Activated CD8-positive, alpha-beta memory T cell treated with anti-CD3 and anti-CD28 coated beads, Interleukin-2, amount 50 U/mL, for 1 hour (primary cell): ENCODE data around the gene SCAF4.
"Not testable (repeated sequence)": the region's sequence is repeated elsewhere in the genome, so short reads cannot be mapped to it uniquely, and the experiment has no call there.

Experiments
- DNase-seq: peaks from one replicate; pipeline ENCODE4 v3.0.0-alpha.2; 2020; ENCODE audit errors: extremely low read depth

The SCAF4 gene, protein sequence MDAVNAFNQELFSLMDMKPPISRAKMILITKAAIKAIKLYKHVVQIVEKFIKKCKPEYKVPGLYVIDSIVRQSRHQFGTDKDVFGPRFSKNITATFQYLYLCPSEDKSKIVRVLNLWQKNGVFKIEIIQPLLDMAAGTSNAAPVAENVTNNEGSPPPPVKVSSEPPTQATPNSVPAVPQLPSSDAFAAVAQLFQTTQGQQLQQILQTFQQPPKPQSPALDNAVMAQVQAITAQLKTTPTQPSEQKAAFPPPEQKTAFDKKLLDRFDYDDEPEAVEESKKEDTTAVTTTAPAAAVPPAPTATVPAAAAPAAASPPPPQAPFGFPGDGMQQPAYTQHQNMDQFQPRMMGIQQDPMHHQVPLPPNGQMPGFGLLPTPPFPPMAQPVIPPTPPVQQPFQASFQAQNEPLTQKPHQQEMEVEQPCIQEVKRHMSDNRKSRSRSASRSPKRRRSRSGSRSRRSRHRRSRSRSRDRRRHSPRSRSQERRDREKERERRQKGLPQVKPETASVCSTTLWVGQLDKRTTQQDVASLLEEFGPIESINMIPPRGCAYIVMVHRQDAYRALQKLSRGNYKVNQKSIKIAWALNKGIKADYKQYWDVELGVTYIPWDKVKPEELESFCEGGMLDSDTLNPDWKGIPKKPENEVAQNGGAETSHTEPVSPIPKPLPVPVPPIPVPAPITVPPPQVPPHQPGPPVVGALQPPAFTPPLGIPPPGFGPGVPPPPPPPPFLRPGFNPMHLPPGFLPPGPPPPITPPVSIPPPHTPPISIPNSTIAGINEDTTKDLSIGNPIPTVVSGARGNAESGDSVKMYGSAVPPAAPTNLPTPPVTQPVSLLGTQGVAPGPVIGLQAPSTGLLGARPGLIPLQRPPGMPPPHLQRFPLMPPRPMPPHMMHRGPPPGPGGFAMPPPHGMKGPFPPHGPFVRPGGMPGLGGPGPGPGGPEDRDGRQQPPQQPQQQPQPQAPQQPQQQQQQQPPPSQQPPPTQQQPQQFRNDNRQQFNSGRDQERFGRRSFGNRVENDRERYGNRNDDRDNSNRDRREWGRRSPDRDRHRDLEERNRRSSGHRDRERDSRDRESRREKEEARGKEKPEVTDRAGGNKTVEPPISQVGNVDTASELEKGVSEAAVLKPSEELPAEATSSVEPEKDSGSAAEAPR

DNA sequence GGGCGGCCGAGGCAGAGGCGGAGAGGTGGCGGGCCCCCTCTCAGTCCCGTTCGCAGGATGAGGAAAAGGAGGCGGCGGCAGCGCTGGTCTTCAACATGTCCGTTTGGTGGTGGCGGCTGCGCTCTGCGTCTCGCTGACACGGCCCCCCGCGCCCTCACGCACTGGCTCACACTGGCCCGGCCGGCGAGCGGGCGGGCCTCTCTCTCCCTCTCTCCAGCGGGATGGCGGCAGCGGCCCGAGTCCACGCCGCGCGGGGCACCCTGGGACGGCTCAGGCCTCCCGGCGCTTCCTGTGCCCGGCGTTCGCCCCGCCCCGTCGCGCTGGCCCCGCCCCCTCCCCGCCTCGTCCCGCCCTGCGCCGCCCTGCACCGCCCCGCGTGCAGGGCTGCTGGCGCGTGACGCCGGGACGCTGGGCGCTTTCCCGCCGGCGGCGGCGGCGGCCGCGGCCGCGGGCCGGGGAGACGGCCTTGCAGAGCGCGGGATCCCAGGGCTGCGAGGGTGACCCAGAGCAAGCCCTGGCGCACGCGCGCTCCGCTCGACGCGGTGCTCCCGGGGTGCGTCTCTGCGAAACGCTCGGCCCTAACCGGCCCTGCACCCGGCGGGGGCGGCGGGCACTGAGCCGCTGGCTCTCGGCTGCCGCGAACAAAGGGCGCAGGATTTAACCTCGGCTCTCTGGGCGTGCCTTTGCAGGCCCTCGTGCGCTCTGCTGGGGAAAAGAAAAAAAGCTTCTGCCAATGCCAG lies at the start of gene SCAF4:
SCAF4 (minus strand) TSS at position 262 of the 740 bp plus-strand sequence. CDS start 426 bp downstream, outside the sequence.
- DNase-seq, result no peak

DNA sequence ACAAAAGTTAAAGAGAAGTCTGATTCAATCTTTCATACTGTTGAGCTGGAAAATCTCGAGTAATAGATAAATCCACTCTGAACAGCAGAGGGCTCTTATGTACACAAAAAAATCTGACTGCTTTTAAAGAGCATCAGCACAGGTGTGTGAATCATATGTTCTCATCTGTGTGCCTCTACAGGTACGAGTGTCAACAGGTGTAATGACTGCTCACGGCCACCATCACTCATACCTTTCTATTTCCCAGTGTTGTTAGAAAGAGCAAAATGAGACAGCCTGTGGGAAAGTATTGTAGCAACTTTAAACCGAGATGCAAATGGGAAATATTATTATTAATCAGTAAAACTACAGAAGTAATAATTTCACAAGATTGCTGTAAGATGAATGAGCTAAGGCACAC lies 49.0 kb upstream of the SCAF4 start:
- DNase-seq, result no peak

- no peak for DNase-seq
These were observed 46.6 kb upstream of the SCAF4 start for GRCh38 chr21:31778546-31778945.

GRCh38 chr21:31777857-31778256 lies 45.9 kb upstream of the SCAF4 start:
- DNase-seq, result no peak

GRCh38 chr21:31774031-31774430 lies 42.1 kb upstream of the SCAF4 start:
- DNase-seq, result no peak

DNA sequence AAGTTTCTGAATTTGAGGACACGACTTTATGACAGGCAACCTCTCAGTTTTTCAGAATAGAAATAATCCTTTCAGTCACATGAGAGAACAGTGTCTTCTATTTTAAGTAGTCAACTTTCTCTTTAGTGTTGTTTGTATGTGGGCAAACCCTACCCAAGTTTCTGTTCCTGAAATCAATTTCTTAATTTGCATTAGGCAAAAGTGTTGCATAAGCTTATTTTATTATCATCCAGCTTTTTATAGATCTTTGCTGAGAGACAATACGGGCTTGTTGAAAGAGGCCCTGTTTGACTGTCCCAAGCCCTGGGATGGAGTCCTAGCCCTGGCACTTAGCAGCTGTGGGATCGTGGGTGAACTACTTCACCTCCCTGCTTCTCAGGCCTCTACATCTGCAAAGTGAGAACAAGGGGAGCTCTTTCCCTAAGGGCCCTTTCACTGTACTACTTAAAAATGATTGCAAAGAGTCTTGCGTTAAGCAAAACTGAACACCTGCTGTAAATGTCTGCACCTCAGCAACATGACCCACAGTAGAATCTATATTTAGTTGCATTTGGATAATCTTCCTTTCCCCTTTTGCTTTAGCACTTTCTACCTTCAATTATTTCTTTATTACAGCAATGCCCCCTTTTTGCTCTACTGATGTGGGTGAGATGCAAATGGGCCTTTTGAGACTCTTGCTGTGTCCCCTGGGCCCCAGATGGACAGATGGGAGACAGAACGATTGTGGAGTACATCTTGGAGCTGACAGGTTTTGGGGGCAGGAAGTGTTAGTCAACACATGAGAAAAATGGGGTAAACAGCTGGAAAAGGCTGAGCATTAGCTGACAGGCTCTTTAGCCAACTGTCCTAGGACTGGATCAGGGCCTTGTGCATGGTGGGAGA lies 41.0 kb upstream of the SCAF4 start:
- DNase-seq, result no peak

GRCh38 chr21:31771685-31772084 lies 39.8 kb upstream of the SCAF4 start:
- no peak for DNase-seq

GRCh38 chr21:31768710-31769109 lies 36.8 kb upstream of the SCAF4 start:
- DNase-seq, result no peak

DNA sequence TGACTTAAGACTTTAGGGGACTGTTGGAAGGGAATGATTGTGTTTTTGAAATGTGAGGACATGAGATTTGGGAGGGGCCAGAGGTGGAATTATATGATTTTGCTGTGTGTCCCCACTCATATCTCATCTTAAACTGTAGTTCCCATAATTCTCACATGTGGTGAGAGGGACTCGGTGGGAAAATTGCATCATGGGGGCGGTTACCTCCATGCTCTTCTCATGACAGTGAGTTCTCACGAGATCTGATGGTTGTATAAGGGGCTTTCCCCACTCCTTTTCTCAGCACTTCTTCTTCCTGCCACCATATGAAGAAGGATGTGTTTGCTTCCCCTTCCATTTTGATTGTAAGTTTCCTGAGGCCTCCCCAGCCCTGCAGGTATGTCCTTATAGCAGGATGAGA lies 35.0 kb upstream of the SCAF4 start:
- no peak for DNase-seq

DNA sequence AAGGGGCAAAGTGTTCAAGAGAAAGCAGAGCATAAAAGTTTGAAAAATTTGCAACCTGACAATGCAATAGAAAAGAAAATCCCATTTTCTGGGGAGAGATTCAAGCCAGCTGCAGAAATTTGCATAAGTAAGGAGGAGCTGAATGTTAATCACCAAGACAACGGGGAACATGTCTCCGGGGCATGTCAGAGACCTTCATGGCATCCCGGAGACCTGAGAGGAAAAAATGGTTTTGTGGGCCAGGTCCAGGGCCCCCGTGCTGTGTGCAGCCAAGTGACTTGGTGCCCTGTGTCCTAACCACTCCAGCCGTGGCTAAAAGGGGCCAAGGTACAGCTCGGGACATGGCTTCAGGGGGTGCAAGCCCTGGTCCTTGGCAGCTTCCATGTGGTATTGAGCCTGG lies 33.9 kb upstream of the SCAF4 start:
- DNase-seq, result not testable (repeated sequence)

DNA sequence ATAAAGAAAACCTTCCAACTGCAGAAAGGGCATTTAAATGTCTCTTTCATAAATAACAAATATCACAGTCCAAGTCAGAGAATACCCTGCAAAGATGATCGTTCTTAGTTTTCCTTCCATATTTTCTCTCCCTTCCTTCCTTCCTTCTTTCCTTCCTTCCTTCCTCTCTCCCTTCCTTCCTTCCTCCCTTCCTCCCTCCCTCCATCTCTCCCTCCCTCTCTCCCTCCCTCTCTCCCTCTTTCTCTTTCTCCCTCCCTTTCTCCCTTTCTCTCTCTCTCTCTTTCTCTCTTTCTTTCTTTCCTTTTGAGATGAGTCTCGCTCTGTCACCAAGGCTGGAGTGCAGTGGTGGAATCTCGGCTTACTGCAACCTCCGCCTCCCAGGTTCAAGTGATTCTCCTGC lies 29.0 kb upstream of the SCAF4 start:
- DNase-seq, result no peak

GRCh38 chr21:31756787-31757186 lies 24.9 kb upstream of the SCAF4 start:
- no peak for DNase-seq

DNA sequence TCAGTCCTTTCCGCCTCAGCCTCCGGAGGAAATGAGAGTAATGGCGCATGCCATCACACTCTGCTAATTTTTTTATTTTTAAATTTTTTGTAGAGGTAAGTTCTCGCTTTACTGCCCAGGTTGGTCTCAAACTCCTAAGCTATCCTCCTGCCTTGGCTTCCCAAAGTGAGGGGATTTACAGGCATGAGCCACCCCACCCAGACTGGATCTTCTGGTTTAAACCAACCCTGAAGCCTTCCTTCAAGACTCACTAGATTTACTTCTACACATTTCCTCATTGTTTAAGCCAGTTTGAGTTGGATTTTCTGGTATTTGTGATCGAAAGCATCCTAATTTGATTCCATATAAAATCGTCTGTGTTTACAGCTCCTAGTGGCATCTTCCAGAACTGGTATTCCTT lies 23.1 kb upstream of the SCAF4 start:
- no peak for DNase-seq

DNA sequence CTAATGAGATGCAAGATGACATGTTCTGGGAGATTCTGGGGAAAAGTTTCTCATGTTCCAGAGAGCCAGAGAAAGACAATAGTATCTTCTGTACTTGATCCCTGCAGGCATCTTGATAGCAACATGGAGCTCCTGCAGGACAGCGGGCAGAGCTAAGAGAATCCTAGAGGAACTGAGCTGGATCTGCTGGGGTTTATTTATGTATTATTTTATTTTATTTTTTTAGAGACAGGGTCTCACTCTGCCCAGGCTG lies 22.7 kb upstream of the SCAF4 start:
- DNase-seq, result no peak

GRCh38 chr21:31753949-31754707 lies 22.2 kb upstream of the SCAF4 start:
- DNase-seq, result no peak

DNA sequence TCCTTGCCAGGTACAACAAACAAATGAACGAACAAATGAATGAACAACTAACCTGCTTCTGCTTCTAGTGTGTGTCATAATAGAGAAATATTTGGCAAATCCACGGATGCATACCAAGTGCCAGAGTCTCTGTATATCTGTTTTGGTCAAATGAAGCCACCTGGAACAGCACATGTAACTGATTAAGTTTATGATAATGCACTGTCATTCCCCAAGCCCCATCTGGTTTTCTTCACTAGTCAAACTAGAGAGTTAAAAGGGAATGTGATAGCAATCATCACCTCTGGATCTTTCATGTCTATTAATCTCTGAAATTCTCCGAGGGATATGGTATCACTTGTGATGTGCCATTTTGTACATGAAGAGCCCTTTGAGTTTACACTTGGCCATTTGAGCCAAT lies 21.0 kb upstream of the SCAF4 start:
- no peak for DNase-seq

DNA sequence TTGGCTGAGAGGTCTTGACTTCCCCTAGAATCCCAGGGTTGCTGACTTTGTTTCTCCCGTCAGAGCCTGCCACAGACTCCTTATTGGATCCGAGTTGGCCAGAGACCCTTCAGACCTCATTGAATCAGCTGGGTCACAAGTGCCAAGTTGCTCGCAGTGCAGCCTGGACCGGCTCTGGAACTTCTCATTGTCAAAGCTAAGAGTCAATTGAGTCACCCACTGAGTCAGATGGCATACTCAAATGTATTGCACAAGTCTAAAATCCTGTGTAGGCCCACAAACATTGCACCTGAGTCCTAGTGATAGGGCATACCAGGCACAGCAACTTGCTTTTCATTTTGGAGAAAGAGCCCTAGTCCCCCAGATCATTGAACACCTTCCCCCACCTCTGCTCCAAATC lies 20.4 kb upstream of the SCAF4 start:
- no peak for DNase-seq

GRCh38 chr21:31750843-31751242 lies 18.9 kb upstream of the SCAF4 start:
- DNase-seq, result no peak

DNA sequence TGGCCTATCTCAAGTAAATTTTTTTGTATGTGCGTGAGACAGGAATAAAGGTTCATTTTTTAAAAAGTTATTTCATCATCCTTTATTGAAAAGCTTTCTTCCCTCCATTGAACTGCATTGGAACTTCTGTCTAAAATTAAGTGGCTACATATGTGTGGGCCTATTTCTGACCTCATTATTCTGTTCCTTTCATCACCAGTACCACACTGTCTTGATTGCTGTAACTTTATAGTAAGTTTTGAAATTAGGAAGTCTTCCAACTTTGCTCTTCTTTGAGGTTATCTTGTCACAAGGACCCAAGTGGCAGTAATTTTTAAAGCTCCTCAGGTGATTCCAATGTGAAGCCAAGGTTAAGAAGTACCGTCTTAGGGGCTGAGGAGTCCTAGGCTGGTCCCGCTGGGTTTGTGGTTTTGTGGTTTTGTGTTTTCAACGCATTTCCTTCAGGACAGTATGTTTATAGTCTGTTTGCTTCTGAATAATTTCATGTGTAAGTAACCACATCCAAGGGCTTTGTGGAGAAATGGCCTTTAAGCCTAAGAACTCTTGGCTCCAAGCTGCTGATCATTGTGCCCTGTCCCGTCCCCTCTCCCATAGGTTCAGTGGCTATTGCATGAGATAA lies 12.4 kb upstream of the SCAF4 start:
- DNase-seq, result no peak

- no peak for DNase-seq
These were observed 11.8 kb upstream of the SCAF4 start for GRCh38 chr21:31743712-31744111.
